ENCODE results near the gene SLC17A7. TPM values are rescaled to one million over a fixed set of nuclear protein-coding genes. Genes with fewer than 3 reads are reported as not detected.

The SLC17A7 gene
- total and polyA plus RNA-seq, 2 donors (not counting 3 experiments of a cell fraction or from before 2014, with no cell fraction given) = 0.07 to 0.13 TPM

DNA sequence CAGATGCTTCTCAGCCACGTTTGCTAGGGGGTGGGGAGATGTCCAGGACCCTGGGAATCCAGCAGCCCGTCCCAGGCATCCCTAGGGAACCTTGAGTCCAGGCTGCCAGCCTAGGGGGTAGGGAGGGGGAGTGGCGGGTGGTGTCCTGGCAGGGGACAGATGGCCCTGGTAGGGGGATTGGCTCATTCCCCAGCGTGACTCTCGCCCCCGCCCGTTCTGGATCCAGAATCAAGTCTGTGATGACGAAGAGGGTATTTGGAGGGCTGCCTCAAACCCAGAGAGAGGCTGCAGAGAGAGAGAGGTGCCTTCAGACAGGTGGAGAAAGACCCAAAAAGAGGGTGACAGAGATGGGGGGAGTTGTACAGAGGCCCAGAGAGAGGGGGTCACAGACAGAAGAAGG, 4.1 kb downstream of the SLC17A7 start:
- no peak overlapping the region for H3K27ac ChIP-seq (ENCODE audit: insufficient read depth, low read depth, low read length)
- peaks cover 78 to 86% of the 10 kb centered on the region in 2 experiments for H3K27me3 ChIP-seq (ENCODE audit: control insufficient read depth in 2 of 2, insufficient read depth in 2 of 2, low read length in 2 of 2)
- no peak overlapping the region for H3K4me3 ChIP-seq (replicated peaks in 1 of 3; ENCODE audit: insufficient read depth in 1 of 3, low read depth in 1 of 3, low read length in 3 of 3)
- dilution Hi-C loops (cut with MboI; ENCODE audit: extremely low pct_ligation_motif_present, low sequenced_read_pairs) (no loop called here), intact Hi-C loops (cut with micrococcal nuclease) (no loop called here)
- no peaks in the 10 kb centered on the region for H4K20me1 ChIP-seq (replicated peaks; ENCODE audit: control insufficient read depth, extremely low read depth, insufficient read depth, low read length)
- no peak for DNase-seq (ENCODE audit: low read depth, low spot score)
- TF ChIP-seq MYC (IDR thresholded peaks at IDR 0.05; ENCODE audit: low read depth, low read length) (no peak), FOS (IDR thresholded peaks at IDR 0.05; ENCODE audit: borderline replicate concordance, insufficient read depth, low read length) (no peak), POLR2AphosphoS5 (IDR thresholded peaks at IDR 0.05; ENCODE audit: insufficient read depth, low read depth, low read length) (no peak), JUN (IDR thresholded peaks at IDR 0.05; ENCODE audit: borderline replicate concordance, insufficient read depth, insufficient read length, low read depth) (no peak), EZH2 (IDR thresholded peaks at IDR 0.05; ENCODE audit: borderline replicate concordance, low read depth, low read length, severe bottlenecking) (no peak), POLR2A (IDR thresholded peaks at IDR 0.05; ENCODE audit: low read depth, low read length) (no peak), MAX (IDR thresholded peaks at IDR 0.05; ENCODE audit: insufficient read depth, insufficient read length) (no peak), GATA2 (IDR thresholded peaks at IDR 0.05; ENCODE audit: insufficient read depth, insufficient read length, low read depth, low read length) (no peak)
- TF ChIP-seq, protein P1, sequence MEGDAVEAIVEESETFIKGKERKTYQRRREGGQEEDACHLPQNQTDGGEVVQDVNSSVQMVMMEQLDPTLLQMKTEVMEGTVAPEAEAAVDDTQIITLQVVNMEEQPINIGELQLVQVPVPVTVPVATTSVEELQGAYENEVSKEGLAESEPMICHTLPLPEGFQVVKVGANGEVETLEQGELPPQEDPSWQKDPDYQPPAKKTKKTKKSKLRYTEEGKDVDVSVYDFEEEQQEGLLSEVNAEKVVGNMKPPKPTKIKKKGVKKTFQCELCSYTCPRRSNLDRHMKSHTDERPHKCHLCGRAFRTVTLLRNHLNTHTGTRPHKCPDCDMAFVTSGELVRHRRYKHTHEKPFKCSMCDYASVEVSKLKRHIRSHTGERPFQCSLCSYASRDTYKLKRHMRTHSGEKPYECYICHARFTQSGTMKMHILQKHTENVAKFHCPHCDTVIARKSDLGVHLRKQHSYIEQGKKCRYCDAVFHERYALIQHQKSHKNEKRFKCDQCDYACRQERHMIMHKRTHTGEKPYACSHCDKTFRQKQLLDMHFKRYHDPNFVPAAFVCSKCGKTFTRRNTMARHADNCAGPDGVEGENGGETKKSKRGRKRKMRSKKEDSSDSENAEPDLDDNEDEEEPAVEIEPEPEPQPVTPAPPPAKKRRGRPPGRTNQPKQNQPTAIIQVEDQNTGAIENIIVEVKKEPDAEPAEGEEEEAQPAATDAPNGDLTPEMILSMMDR (IDR thresholded peaks at IDR 0.05; ENCODE audit: extremely low read depth in 1 of 2, insufficient read depth in 1 of 2, low read depth in 1 of 2, low read length in 2 of 2) = no peak
- peaks cover 3% of the 10 kb centered on the region for H3K4me1 ChIP-seq (ENCODE audit: control insufficient read depth, extremely low read depth, insufficient read depth, low read length)
- no peaks in the 10 kb centered on the region for H3K36me3 ChIP-seq (ENCODE audit: control insufficient read depth in 2 of 2, extremely low read depth in 1 of 2, insufficient read depth in 2 of 2, low read length in 2 of 2)
- no peaks in the 10 kb centered on the region for H3K79me2 ChIP-seq (ENCODE audit: control insufficient read depth, insufficient read depth, low read length)
- H3K9me3 ChIP-seq (replicated peaks; ENCODE audit: control insufficient read depth, insufficient read depth, low read length) = no peaks in the 10 kb centered on the region
- BruUV-seq (replicated peaks) = no TSS peak
- CTCF ChIA-PET = no interaction called here
- no peak overlapping the region for H3K4me2 ChIP-seq (ENCODE audit: insufficient read depth, low read length)
- H2AFZ ChIP-seq (ENCODE audit: low read depth, low read length) = no peak overlapping the region
- POLR2A ChIA-PET = no interaction called here
- H3K9me1 ChIP-seq (replicated peaks; ENCODE audit: control insufficient read depth, extremely low read depth, insufficient read depth, low read length) = no peaks in the 10 kb centered on the region
- H3K9ac ChIP-seq (replicated peaks; ENCODE audit: extremely low read depth, insufficient read depth, low read length) = no peak overlapping the region
- FAIRE-seq = no peak
